ENCODE data around the gene FHL3.

Gene FHL3, protein sequence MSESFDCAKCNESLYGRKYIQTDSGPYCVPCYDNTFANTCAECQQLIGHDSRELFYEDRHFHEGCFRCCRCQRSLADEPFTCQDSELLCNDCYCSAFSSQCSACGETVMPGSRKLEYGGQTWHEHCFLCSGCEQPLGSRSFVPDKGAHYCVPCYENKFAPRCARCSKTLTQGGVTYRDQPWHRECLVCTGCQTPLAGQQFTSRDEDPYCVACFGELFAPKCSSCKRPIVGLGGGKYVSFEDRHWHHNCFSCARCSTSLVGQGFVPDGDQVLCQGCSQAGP

DNA sequence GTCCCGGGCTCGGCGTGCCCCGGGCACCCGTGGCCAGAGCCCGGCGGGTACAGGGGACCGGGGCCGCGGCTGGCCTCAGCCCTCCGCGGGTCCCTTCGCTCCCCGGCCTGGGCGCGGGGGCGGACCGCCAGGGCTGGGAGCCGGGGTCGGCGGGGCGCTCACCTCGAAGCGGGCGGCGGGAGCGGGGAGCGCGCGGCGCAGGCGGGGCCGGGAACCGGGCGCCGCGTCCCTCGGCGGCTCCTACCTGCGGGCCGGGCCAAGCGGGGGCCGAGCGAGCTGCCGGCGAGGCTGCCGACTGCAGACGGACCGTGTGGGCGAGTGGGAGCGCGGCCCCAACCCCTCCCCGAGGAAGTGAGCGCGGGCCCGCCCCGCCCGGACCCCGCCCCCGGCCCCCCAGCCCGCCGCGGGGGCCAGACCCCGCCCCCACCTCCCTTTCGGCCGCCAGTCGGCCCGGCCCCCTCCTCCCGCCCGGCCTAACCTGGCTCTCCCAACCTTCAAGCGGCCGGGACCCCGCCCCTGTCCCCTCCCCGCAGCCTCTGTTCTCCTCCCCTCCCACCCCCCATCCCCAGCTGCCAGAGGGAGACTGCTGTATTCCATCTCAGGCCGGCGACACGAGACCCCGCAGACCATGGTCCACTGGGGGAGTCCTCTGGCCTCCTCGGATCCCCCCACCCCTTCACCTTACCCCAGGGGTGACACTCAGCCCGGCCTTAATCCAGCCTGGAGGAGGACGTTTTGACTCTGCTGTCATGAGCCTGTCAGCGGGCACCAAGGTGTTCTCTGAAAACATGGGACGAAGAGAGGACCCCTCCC lies at the start of gene FHL3:
Gene FHL3 (minus strand): TSS at position 320 of the 813 bp plus-strand sequence. CDS start 6,102 bp downstream, outside the sequence.
- TF ChIP-seq, protein P1, sequence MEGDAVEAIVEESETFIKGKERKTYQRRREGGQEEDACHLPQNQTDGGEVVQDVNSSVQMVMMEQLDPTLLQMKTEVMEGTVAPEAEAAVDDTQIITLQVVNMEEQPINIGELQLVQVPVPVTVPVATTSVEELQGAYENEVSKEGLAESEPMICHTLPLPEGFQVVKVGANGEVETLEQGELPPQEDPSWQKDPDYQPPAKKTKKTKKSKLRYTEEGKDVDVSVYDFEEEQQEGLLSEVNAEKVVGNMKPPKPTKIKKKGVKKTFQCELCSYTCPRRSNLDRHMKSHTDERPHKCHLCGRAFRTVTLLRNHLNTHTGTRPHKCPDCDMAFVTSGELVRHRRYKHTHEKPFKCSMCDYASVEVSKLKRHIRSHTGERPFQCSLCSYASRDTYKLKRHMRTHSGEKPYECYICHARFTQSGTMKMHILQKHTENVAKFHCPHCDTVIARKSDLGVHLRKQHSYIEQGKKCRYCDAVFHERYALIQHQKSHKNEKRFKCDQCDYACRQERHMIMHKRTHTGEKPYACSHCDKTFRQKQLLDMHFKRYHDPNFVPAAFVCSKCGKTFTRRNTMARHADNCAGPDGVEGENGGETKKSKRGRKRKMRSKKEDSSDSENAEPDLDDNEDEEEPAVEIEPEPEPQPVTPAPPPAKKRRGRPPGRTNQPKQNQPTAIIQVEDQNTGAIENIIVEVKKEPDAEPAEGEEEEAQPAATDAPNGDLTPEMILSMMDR (IDR thresholded peaks at IDR 0.05; ENCODE audit: borderline replicate concordance, control extremely low read depth, extremely low read depth, insufficient read depth, missing control alignments), result no peak
- peak; percentile 87 for DNase-seq (ENCODE audit: low spot score)
- in situ Hi-C loops (cut with MboI; ENCODE audit: low sequenced_read_pairs, unreplicated experiment), result no loop called here

DNA sequence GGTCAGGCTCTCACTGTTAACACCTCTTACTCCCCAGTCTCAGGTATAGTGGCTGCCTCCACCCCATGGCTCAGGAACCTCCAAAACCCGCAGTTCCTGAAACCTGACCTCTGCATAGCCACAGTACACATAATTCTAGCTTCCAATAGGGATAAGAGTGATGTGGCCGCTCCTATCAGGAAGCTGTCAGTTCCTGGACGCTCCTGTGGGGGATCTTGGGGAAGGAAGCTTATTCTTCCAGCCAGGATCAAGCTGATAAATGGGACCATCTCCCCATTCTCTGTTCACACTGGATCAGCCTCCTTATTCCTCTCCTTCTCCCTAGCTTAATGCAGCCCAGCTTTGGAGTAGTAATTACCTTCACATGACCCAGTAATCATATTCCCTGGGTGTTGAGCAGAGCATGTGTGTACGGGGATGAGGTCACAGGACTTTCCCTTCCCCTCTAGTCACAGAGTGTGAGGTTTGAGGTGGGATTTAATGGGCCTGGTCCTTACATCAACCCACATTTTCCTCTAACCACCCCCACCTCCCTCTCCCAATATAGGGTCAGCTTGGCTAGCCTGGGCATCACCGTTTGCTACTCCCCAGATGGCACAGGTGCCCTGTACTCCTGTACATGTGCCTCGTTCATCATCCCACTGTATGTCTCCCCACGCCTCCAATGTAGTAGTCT lies 48.2 kb upstream of the FHL3 start:
- TF ChIP-seq, protein P1 (IDR thresholded peaks at IDR 0.05; ENCODE audit: borderline replicate concordance, control extremely low read depth, extremely low read depth, insufficient read depth, missing control alignments), result no peak
- in situ Hi-C loops (cut with MboI; ENCODE audit: low sequenced_read_pairs, unreplicated experiment), result no loop called here
- no peak for DNase-seq (ENCODE audit: low spot score)

DNA sequence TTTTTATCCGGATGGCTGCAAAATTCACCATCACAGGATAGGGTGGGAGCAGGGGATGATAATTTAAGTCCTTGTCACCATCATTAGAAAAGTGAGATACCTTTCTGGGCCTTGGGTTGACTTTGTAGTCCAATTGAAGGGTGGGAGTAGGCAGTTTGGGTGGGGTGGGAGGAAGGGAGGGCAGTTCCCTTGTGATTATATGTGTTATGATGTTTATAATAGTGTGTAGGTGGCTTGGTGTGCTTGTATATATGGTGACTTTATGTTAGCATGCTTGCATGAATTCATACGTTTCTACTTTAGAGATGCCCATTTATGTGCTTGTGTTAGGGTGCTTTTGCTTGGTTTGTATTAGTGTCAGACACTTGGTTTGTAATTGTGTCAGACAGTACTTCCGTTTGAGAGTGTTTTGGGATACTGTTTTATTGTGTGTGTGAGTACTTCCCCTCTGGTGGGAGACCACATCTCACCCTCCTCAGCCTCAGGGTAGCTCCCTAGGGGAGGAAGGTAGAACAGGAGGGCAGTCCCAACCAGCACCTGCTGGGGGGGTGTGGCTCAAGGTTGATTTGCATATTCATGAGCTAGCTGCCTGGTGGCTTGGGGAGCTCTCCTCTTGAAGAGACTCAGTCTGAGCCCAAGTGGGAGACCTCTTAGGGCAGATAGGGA lies 47.6 kb upstream of the FHL3 start:
- in situ Hi-C loops (cut with MboI; ENCODE audit: low sequenced_read_pairs, unreplicated experiment), result no loop called here
- DNase-seq (ENCODE audit: low spot score), result no peak
- TF ChIP-seq, protein P1 (IDR thresholded peaks at IDR 0.05; ENCODE audit: borderline replicate concordance, control extremely low read depth, extremely low read depth, insufficient read depth, missing control alignments), result no peak

DNA sequence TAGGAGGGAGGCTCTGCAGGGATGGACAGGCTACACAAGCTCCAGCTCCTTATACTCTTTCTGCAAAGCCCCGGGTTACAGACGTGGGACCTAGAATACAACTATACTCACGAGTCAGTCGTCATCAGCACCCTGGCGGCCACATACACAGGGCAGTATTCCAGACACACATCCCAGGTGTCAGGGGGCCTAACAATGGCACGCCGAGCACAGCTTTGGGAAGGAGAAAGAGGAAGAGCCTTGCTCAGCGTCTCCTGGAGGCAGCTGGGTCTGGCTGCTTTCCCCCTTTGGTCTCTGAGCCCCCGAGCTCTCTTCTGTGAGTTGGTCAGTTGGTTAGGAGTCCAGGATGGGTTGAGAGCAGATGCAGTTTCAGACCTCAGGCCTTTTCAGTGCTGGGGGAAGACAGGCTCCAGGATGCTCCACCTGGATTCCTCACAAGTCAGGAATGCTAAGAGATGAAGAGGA lies 45.8 kb upstream of the FHL3 start:
- DNase-seq (ENCODE audit: low spot score), result no peak
- TF ChIP-seq, protein P1 (IDR thresholded peaks at IDR 0.05; ENCODE audit: borderline replicate concordance, control extremely low read depth, extremely low read depth, insufficient read depth, missing control alignments), result no peak
- in situ Hi-C loops (cut with MboI; ENCODE audit: low sequenced_read_pairs, unreplicated experiment), result no loop called here

DNA sequence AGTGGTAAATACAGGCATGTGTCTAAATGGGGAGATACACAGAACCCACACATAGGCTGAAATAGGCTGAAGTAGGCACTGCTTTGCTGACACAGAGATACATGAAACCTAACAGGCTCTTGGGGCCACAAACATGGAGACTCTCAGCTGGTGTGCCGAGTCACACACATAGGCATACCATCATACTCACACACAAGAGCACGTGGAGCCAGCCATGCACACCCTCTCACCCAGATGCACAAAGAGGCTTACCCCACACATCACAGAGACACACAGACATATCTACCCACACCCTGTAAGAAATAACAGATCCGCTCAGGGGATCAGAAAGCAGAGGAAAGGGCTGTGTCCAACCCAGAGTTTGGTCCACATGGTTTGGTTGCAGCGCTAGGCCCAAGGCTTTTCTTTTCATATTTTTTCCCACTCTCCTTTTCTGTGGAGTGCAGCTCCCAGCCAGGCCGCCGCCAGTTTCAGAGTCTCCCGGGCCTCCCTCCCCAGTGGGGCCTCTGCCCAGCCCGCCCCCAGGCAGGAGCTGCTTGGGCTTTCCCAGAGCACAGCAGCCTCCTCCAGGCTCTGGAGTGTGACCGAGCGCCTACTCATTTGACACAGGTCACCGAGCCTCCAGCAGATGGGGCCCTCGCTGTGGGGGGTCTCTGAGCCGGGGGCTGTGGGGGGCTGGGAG lies 45.2 kb upstream of the FHL3 start:
- TF ChIP-seq, protein P1 (IDR thresholded peaks at IDR 0.05; ENCODE audit: borderline replicate concordance, control extremely low read depth, extremely low read depth, insufficient read depth, missing control alignments), result no peak
- in situ Hi-C loops (cut with MboI; ENCODE audit: low sequenced_read_pairs, unreplicated experiment), result no loop called here
- no peak for DNase-seq (ENCODE audit: low spot score)

Data from GM13976 (cell line).